Tibial artery (tissue), 4 donors: ENCODE data around the gene MED6.

ENCODE experiments used
- DNase-seq, 2 donors: peaks; one replicate each; pipeline ENCODE4 v3.0.0-alpha.2; 2019
- H3K27ac ChIP-seq, 2 donors: fragments of 200-600 bp; sonication (generic) in 1 of 2; 1 replicate in 1 of 2; 2 replicates in 1 of 2; pipeline ENCODE4 v1.5.1; 2018 to 2019; ENCODE audit warnings: mild to moderate bottlenecking in 1 of 2
- H3K27me3 ChIP-seq, 2 donors: fragments of 200-600 bp; sonication (generic) in 1 of 2; one replicate each; pipeline versions ENCODE4 v1.5.1 to v1.6.0; 2016 to 2019
- H3K36me3 ChIP-seq, 3 donors: fragments of 200-600 bp; sonication (generic) in 2 of 3; one replicate each; pipeline ENCODE4 v1.5.1; 2016 to 2019; ENCODE audit warnings: mild to moderate bottlenecking in 2 of 3
- H3K4me1 ChIP-seq, 4 donors: fragments of 200-600 bp; sonication (generic) in 2 of 4; 1 replicate in 3 of 4; 2 replicates in 1 of 4; pipeline ENCODE4 v1.5.1; 2016 to 2019
- H3K4me3 ChIP-seq, 2 donors: fragments of 200-600 bp; sonication (generic) in 1 of 2; 1 replicate in 1 of 2; 2 replicates in 1 of 2; pipeline ENCODE4 v1.5.1; 2018 to 2019; ENCODE audit warnings: mild to moderate bottlenecking in 2 of 2
- H3K9me3 ChIP-seq, 3 donors: fragments of 200-600 bp; sonication (generic) in 1 of 3; one replicate each; pipeline ENCODE4 v1.5.1; 2016 to 2019
- CTCF ChIP-seq, 2 experiments: fragments of 200-600 bp in 1 of 2; fragments of 450-650 bp in 1 of 2; IDR thresholded peaks; one replicate each; pipeline ENCODE4 v1.5.1; 2017 to 2019; ENCODE audit warnings: antibody characterized with exemption in 2 of 2, mild to moderate bottlenecking in 1 of 2, moderate library complexity in 1 of 2
- intact Hi-C: fragments of 100-400 bp; cut with DNase I; formaldehyde crosslinking; loops from one replicate; pipeline ENCODE4 v1.15.0; 2023; ENCODE audit warnings: low total_unique reads

MED6 gene

GRCh38 chr14:70618314-70618713 lies 17.9 kb upstream of the MED6 start:
- Histone ChIP-seq H3K36me3 (no peaks in the 10 kb centered on the region), H3K4me3 (no peak overlapping the region), H3K9me3 (no peaks in the 10 kb centered on the region), H3K27me3 (peaks cover 0 to 5% of the 10 kb centered on the region in 2 donors), H3K4me1 (no peaks in the 10 kb centered on the region), H3K27ac (no peak overlapping the region)
- no peak for DNase-seq
- TF ChIP-seq CTCF (IDR thresholded peaks at IDR 0.05): no peak
- intact Hi-C loops: loop anchor here (10.0 kb wide), 1 partner anchor 206 kb away; no protein-coding TSS in a partner anchor

- Histone ChIP-seq H3K27ac (no peak overlapping the region), H3K36me3 (no peaks in the 10 kb centered on the region), H3K4me3 (no peak overlapping the region), H3K9me3 (no peaks in the 10 kb centered on the region), H3K4me1 (no peaks in the 10 kb centered on the region), H3K27me3 (peaks cover 0 to 12% of the 10 kb centered on the region in 2 donors)
- intact Hi-C loops: loop anchor here (10.0 kb wide), 1 partner anchor 208 kb away; no protein-coding TSS in a partner anchor
- no peak for DNase-seq
- TF ChIP-seq CTCF (IDR thresholded peaks at IDR 0.05): no peak
These were observed 16.2 kb upstream of the MED6 start for GRCh38 chr14:70616646-70617045.

- intact Hi-C loops: loop anchor here (10.0 kb wide), 1 partner anchor 214 kb away; no protein-coding TSS in a partner anchor
- DNase-seq: no peak
- Histone ChIP-seq H3K9me3 (no peaks in the 10 kb centered on the region), H3K27ac (no peak overlapping the region), H3K4me3 (no peak overlapping the region), H3K27me3 (peaks cover 0 to 34% of the 10 kb centered on the region in 2 donors), H3K4me1 (no peaks in the 10 kb centered on the region), H3K36me3 (no peaks in the 10 kb centered on the region)
- TF ChIP-seq CTCF (IDR thresholded peaks at IDR 0.05): no peak
These were observed 10.8 kb upstream of the MED6 start for GRCh38 chr14:70611216-70611615.

GRCh38 chr14:70602254-70602653 lies 1.8 kb upstream of the MED6 start:
- Histone ChIP-seq H3K9me3 (no peaks in the 10 kb centered on the region), H3K27ac (no peak overlapping the region), H3K4me1 (peaks cover 0 to 19% (median 12%) of the 10 kb centered on the region in 4 donors), H3K4me3 (no peak overlapping the region), H3K36me3 (no peaks in the 10 kb centered on the region), H3K27me3 (peaks cover 0 to 9% of the 10 kb centered on the region in 2 donors)
- no peak for TF ChIP-seq CTCF (IDR thresholded peaks at IDR 0.05)
- DNase-seq: no peak
- intact Hi-C loops: no loop called here

- H3K27ac ChIP-seq: peak overlapping the region; percentile 62 to 75
- peaks cover 0 to 4% of the 10 kb centered on the region in 2 donors for H3K27me3 ChIP-seq
- no peak for DNase-seq
- peaks cover 0 to 19% (median 12%) of the 10 kb centered on the region in 4 donors for H3K4me1 ChIP-seq
- H3K9me3 ChIP-seq: no peaks in the 10 kb centered on the region
- peaks cover 1 to 6% (median 5%) of the 10 kb centered on the region in 3 donors for H3K36me3 ChIP-seq
- no peak for TF ChIP-seq CTCF (IDR thresholded peaks at IDR 0.05)
- intact Hi-C loops: no loop called here
- H3K4me3 ChIP-seq: peak overlapping the region; percentile 71 to 78
These were observed 707 bp upstream of the MED6 start for GRCh38 chr14:70601162-70601561.

GRCh38 chr14:70599345-70599744 lies 1.1 kb downstream of the MED6 start:
- Histone ChIP-seq H3K36me3 (peaks cover 20 to 24% (median 22%) of the 10 kb centered on the region in 3 donors), H3K4me1 (peaks cover 0 to 19% (median 12%) of the 10 kb centered on the region in 4 donors), H3K9me3 (no peaks in the 10 kb centered on the region), H3K27me3 (no peaks in the 10 kb centered on the region), H3K4me3 (peak overlapping the region; percentile 71 to 78), H3K27ac (no peak overlapping the region)
- intact Hi-C loops: loop anchor here (5.0 kb wide), 1 partner anchor 373 kb away; no protein-coding TSS in a partner anchor
- TF ChIP-seq CTCF (IDR thresholded peaks at IDR 0.05): no peak
- no peak for DNase-seq
